MM.1S (cell line): ENCODE results near the gene CHDH.

Experiments used
- DNase-seq: peaks from one replicate; pipeline ENCODE4 v3.0.0-alpha.2; 2015
- H2AFZ ChIP-seq: fragments of 300-600 bp; sonication (generic); 2 replicates; pipeline ENCODE4 v1.6.0; 2016; ENCODE audit warnings: antibody characterized with exemption, low read length
- H3F3A ChIP-seq: fragments of 300-600 bp; sonication (generic); 2 replicates; pipeline ENCODE4 v1.6.1; 2016; ENCODE audit warnings: mild to moderate bottlenecking, antibody characterized with exemption, low read length, moderate library complexity, mixed read lengths; ENCODE audit not compliant: insufficient read depth
- H3K27ac ChIP-seq: fragments of 300-600 bp; sonication (generic); 2 replicates; pipeline ENCODE4 v1.5.1; 2016; ENCODE audit warnings: mild to moderate bottlenecking, low read length
- H3K27me3 ChIP-seq: fragments of 300-600 bp; sonication (generic); replicated peaks from 2 replicates; pipeline ENCODE4 v1.6.0; 2016; ENCODE audit warnings: low read length; ENCODE audit not compliant: insufficient read depth
- H3K36me3 ChIP-seq: fragments of 300-600 bp; sonication (generic); replicated peaks from 2 replicates; pipeline ENCODE4 v1.6.1; 2016; ENCODE audit warnings: mild to moderate bottlenecking, low read length, mixed read lengths; ENCODE audit not compliant: insufficient read depth
- H3K4me1 ChIP-seq: fragments of 300-600 bp; sonication (generic); 2 replicates; pipeline ENCODE4 v1.6.1; 2016; ENCODE audit warnings: low read length, mixed read lengths
- H3K4me2 ChIP-seq: fragments of 300-600 bp; sonication (generic); 2 replicates; pipeline ENCODE4 v1.6.0; 2016; ENCODE audit warnings: low read depth, low read length
- H3K4me3 ChIP-seq: fragments of 300-600 bp; sonication (generic); 2 replicates; pipeline ENCODE4 v1.5.1; 2016; ENCODE audit warnings: low read length, mixed read lengths
- H3K79me2 ChIP-seq: fragments of 300-600 bp; sonication (generic); 2 replicates; pipeline ENCODE4 v1.6.1; 2016; ENCODE audit warnings: mixed run types, low read length, mixed read lengths
- H3K9ac ChIP-seq: fragments of 300-600 bp; sonication (generic); 2 replicates; pipeline ENCODE4 v1.6.1; 2016; ENCODE audit warnings: low read length, mixed read lengths
- H3K9me2 ChIP-seq: fragments of 300-600 bp; sonication (generic); replicated peaks from 2 replicates; pipeline ENCODE4 v1.6.1; 2016; ENCODE audit warnings: mild to moderate bottlenecking, low read length, mixed read lengths; ENCODE audit not compliant: insufficient read depth
- H3K9me3 ChIP-seq: fragments of 300-600 bp; sonication (generic); replicated peaks from 2 replicates; pipeline ENCODE4 v1.6.1; 2016; ENCODE audit warnings: mild to moderate bottlenecking, low read length, mixed read lengths; ENCODE audit not compliant: insufficient read depth
- H4K20me1 ChIP-seq: fragments of 300-600 bp; sonication (generic); 2 replicates; pipeline ENCODE4 v1.6.1; 2016; ENCODE audit warnings: mild to moderate bottlenecking, low read length, moderate library complexity, mixed read lengths; ENCODE audit not compliant: insufficient read depth
- CTCF ChIP-seq: fragments of 300-600 bp; sonication (generic); IDR thresholded peaks from 2 replicates; pipeline ENCODE4 v1.5.1; 2016; ENCODE audit warnings: antibody characterized with exemption, low read length, mixed read lengths
- EZH2 ChIP-seq: fragments of 300-600 bp; sonication (generic); optimal IDR thresholded peaks from 2 replicates; pipeline ENCODE3; 2017; ENCODE audit warnings: low read depth, mild to moderate bottlenecking, antibody characterized with exemption, low read length, mixed read lengths
- EZH2phosphoT487 ChIP-seq: fragments of 300-600 bp; sonication (generic); IDR thresholded peaks from 2 replicates; pipeline ENCODE4 v1.6.1; 2018; ENCODE audit warnings: antibody characterized with exemption, low read length

CHDH gene

GRCh38 chr3:53821631-53822121 is 24.5 kb downstream of the CHDH start:
- H3K36me3 ChIP-seq, result no peaks in the 10 kb centered on the region

GRCh38 chr3:53820756-53821580 is 25.3 kb downstream of the CHDH start:
- H3K36me3 ChIP-seq, result no peaks in the 10 kb centered on the region
- H4K20me1 ChIP-seq, result no peaks in the 10 kb centered on the region
- no peaks in the 10 kb centered on the region for H3K9me2 ChIP-seq
- no peaks in the 10 kb centered on the region for H3K27me3 ChIP-seq
- DNase-seq, result no peak
- no peaks in the 10 kb centered on the region for H3K9me3 ChIP-seq
- TF ChIP-seq CTCF, result no peak
- no peak for TF ChIP-seq EZH2phosphoT487
- no peak for TF ChIP-seq EZH2
- H3F3A ChIP-seq, result no peaks in the 10 kb centered on the region
- no peak overlapping the region for H2AFZ ChIP-seq
- no peak overlapping the region for H3K4me2 ChIP-seq
- H3K79me2 ChIP-seq, result no peaks in the 10 kb centered on the region
- no peak overlapping the region for H3K4me3 ChIP-seq
- H3K4me1 ChIP-seq, result no peaks in the 10 kb centered on the region
- no peak overlapping the region for H3K9ac ChIP-seq
- H3K27ac ChIP-seq, result no peak overlapping the region

More at GRCh38 chr3:53821631-53822121, 24.5 kb downstream of the CHDH start:
- H3K9me3 ChIP-seq, result no peaks in the 10 kb centered on the region
- H2AFZ ChIP-seq, result no peak overlapping the region
- no peak overlapping the region for H3K4me2 ChIP-seq
- no peak overlapping the region for H3K9ac ChIP-seq
- no peak for DNase-seq
- no peaks in the 10 kb centered on the region for H3K9me2 ChIP-seq
- TF ChIP-seq CTCF (no peak), EZH2 (no peak), EZH2phosphoT487 (no peak)
- no peak overlapping the region for H3K27ac ChIP-seq
- H3K4me3 ChIP-seq, result no peak overlapping the region
- no peaks in the 10 kb centered on the region for H3F3A ChIP-seq
- no peaks in the 10 kb centered on the region for H3K27me3 ChIP-seq
- no peaks in the 10 kb centered on the region for H3K4me1 ChIP-seq
- no peaks in the 10 kb centered on the region for H4K20me1 ChIP-seq
- no peaks in the 10 kb centered on the region for H3K79me2 ChIP-seq

- no peaks in the 10 kb centered on the region for H4K20me1 ChIP-seq
- no peak overlapping the region for H2AFZ ChIP-seq
- H3K4me1 ChIP-seq, result no peaks in the 10 kb centered on the region
- H3K4me2 ChIP-seq, result no peak overlapping the region
- no peaks in the 10 kb centered on the region for H3K36me3 ChIP-seq
- no peaks in the 10 kb centered on the region for H3K9me3 ChIP-seq
- no peaks in the 10 kb centered on the region for H3F3A ChIP-seq
- no peak for DNase-seq
- H3K9me2 ChIP-seq, result no peaks in the 10 kb centered on the region
- H3K27me3 ChIP-seq, result no peaks in the 10 kb centered on the region
- H3K79me2 ChIP-seq, result no peaks in the 10 kb centered on the region
- no peak overlapping the region for H3K9ac ChIP-seq
- no peak overlapping the region for H3K27ac ChIP-seq
- TF ChIP-seq EZH2, result no peak
- TF ChIP-seq EZH2phosphoT487, result no peak
- TF ChIP-seq CTCF, result no peak
- no peak overlapping the region for H3K4me3 ChIP-seq
Observed at GRCh38 chr3:53820084-53820483, 26.1 kb downstream of the CHDH start.
